ENCODE data around the gene TSC22D1.

DNA sequence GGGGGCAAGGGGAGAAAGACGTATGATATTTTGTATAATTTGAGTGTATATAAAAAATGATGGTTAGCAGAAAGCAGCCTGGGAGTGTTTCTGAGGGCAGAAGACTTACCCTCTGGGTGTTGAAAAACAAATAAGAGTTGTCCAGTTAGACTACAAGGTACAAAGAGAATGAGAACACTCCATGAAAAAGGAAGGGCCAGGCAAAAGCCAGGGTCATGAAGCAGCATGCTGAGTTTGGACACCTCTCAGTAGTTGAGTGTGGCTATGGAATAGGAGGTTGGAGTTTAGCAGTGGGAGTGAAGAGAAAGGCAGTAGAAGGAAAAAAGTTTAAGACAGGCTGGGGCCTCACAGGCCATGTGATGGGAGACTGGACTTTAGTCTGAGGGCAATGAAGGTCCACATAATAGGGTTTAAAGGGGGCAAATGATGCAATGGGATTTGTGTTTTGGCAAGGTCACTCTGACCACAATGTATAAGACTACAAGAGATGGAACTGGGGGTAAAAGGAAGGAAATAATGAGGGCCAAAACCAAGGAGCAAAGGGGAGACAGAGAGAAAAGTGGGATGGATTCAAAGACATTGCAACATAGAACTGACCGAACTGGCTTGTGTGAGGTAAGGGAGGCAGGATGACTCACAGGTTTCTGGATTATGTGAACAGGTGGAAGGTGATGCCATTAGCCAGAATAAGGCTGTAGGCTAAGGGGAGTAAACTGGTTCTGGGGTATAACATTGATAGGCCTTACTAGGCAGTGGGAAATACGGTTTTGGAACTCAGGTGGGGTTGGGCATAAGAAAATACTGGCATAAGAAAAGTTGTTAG, 125.9 kb downstream of the TSC22D1 start:
- TF ChIP-seq, protein P1, sequence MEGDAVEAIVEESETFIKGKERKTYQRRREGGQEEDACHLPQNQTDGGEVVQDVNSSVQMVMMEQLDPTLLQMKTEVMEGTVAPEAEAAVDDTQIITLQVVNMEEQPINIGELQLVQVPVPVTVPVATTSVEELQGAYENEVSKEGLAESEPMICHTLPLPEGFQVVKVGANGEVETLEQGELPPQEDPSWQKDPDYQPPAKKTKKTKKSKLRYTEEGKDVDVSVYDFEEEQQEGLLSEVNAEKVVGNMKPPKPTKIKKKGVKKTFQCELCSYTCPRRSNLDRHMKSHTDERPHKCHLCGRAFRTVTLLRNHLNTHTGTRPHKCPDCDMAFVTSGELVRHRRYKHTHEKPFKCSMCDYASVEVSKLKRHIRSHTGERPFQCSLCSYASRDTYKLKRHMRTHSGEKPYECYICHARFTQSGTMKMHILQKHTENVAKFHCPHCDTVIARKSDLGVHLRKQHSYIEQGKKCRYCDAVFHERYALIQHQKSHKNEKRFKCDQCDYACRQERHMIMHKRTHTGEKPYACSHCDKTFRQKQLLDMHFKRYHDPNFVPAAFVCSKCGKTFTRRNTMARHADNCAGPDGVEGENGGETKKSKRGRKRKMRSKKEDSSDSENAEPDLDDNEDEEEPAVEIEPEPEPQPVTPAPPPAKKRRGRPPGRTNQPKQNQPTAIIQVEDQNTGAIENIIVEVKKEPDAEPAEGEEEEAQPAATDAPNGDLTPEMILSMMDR (conservative IDR thresholded peaks at IDR 0.05; ENCODE audit: low read depth, low read length), result no peak
- no peak for TF ChIP-seq RAD21 (IDR thresholded peaks at IDR 0.05; ENCODE audit: low read length)
- no peak for TF ChIP-seq MAFK (IDR thresholded peaks at IDR 0.05; ENCODE audit: low read depth, low read length)
- no peak for TF ChIP-seq POLR2A (IDR thresholded peaks at IDR 0.05; ENCODE audit: low read depth, low read length)
- no peak for TF ChIP-seq RFX5 (IDR thresholded peaks at IDR 0.05; ENCODE audit: low read depth, low read length)
- no peak for TF ChIP-seq NFE2L2 (IDR thresholded peaks at IDR 0.05; ENCODE audit: low read depth, low read length)
- no peak for TF ChIP-seq BHLHE40 (IDR thresholded peaks at IDR 0.05; ENCODE audit: low read depth, low read length)
- TF ChIP-seq CEBPB (IDR thresholded peaks at IDR 0.05; ENCODE audit: low read depth, low read length), result peak; percentile 64
- TF ChIP-seq, protein P2, sequence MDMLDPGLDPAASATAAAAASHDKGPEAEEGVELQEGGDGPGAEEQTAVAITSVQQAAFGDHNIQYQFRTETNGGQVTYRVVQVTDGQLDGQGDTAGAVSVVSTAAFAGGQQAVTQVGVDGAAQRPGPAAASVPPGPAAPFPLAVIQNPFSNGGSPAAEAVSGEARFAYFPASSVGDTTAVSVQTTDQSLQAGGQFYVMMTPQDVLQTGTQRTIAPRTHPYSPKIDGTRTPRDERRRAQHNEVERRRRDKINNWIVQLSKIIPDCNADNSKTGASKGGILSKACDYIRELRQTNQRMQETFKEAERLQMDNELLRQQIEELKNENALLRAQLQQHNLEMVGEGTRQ (IDR thresholded peaks at IDR 0.05; ENCODE audit: low read depth, low read length), result no peak
- no peak for TF ChIP-seq SMC3 (IDR thresholded peaks at IDR 0.05; ENCODE audit: low read depth, low read length)
- no peak for TF ChIP-seq MAZ (IDR thresholded peaks at IDR 0.05; ENCODE audit: borderline replicate concordance, low read depth, low read length)

Data from IMR-90 (cell line).